ENCODE results near the gene GTF2A2.
A peak's percentile ranks its signal among the peaks of the same experiment; 100 is the strongest.
"Not testable (repeated sequence)": the region's sequence is repeated elsewhere in the genome, so short reads cannot be mapped to it uniquely, and the experiment has no call there.

Gene GTF2A2

DNA sequence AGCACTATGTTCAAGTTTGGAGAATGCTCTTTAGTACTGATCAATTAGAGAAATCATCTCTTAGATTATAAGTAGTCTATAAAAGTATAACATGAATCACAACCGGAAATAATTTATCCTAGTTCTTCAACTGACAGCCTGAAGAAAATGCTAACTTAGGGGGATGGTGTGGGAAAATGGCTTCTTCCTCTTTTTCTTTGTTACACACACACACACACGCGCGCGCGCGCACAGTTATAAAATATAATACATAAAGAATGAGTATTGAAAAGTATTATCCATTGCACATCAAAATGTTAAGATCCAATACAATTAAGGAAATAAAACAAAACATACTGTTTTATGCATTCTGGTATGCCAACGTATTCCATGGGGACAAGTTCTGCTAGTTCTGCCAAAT, 11.2 kb upstream of the GTF2A2 start:
- DNase-seq: no peak

GRCh38 chr15:59662260-59662659, 4.9 kb upstream of the GTF2A2 start:
- DNase-seq: no peak

- DNase-seq: no peak
Observed at GRCh38 chr15:59659366-59659765, 2.1 kb upstream of the GTF2A2 start.

DNA sequence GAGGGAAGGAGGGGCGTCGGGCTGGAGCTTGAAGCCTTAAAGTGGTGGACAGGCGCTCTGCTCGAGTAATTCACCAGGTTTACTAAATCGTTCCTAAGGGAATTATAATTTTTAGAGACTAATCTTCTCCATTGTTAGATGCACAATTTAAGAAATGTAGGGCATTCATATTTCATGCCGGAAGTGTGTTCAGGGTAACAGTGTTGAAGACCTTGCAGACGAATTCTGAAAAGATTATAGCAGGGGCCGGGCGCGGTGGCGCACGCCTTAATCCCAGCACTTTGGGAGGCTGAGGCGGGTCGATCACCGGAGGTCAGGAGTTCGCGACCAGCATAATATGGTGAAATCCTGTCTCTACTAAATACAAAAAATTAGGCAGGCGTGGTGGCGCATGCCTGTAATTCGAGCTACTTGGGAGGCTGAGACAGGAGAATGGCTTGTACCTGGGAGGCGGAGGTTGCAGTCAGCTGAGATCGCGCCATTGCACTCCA, 365 bp upstream of the GTF2A2 start:
- no peak for DNase-seq

GRCh38 chr15:59654046-59654445, 3.3 kb downstream of the GTF2A2 start:
- no peak for DNase-seq

DNA sequence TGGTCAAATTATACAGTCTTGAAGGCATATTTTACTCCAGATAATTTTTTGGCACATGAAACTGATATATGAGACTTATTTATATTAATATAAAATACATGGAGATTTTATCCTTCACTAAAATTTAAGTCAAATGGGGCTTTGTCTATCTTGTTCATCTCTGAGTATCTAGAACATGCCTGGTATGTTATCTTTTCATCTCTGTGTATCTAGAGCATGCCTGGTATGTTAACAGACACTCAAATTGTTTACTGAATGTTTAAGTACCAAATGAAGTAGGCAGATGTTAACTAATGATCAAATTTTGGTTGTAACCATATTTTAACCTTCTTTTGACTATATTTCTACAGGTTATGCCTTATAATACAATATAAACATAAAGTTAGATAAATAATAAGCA, 7.7 kb downstream of the GTF2A2 start:
- DNase-seq: no peak

GRCh38 chr15:59647085-59647484, 10.2 kb downstream of the GTF2A2 start:
- no peak for DNase-seq

GRCh38 chr15:59646277-59646676, 11.0 kb downstream of the GTF2A2 start:
- DNase-seq: no peak

GRCh38 chr15:59645812-59646211, 11.5 kb downstream of the GTF2A2 start:
- not testable (repeated sequence) for DNase-seq

DNA sequence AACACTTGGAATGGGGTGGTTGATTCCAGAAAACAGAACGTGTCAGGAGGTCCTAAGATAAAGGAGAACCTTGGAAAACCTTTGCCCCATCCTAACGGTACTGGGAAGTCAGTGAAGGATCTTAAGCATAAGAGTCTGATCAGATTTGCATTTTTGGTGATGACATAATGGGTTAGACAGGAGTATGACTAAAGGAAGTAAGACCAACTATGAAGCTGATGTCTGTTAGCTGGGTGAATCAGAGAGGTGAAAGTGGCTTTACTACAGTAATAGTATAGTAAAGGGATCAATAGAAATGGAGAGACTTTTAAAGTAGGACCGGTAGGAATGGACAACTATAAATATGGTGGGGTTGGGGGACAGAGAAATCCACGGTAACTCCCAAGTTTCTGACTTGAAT, 12.6 kb downstream of the GTF2A2 start:
- DNase-seq: no peak

DNA sequence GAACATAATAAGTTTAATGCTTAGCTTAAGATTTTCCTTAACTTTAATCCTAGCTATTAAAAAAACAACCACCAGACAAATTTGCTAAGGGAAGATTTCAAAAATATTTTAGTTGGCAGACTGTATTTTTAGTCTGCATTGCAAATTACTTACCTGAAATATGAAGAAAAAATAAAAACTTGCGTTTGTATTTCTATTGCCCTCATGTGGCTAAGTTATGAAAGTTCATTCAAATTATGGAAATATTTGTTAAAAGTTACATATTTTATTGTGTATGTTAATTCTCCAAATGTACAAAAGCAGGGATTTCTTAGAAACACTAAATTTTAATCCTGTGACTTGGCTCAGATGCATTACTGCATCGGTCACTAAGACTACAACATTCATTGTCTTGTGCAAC, 15.0 kb downstream of the GTF2A2 start:
- DNase-seq: no peak

DNA sequence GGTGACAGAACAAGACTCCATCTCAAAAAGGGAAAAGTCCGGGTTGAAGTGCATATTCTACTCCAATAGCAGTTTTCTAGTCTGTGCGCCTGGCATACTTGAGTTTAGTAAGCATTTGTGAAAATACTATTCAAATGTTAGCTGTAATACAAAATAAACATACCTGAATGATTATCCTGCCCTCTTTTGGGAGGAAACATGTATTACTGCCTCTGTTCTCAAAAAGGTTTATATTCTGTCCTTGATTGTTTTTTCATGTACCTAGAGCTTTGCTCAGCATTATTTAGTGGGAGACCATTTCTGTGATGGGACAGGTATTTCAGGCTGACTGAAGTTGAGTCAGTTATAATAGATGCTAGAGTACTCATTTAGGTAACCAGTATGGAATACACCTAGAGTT, 19.8 kb downstream of the GTF2A2 start:
- not testable (repeated sequence) for DNase-seq

- no peak for DNase-seq
Observed at GRCh38 chr15:59636184-59636583, 21.1 kb downstream of the GTF2A2 start.

DNA sequence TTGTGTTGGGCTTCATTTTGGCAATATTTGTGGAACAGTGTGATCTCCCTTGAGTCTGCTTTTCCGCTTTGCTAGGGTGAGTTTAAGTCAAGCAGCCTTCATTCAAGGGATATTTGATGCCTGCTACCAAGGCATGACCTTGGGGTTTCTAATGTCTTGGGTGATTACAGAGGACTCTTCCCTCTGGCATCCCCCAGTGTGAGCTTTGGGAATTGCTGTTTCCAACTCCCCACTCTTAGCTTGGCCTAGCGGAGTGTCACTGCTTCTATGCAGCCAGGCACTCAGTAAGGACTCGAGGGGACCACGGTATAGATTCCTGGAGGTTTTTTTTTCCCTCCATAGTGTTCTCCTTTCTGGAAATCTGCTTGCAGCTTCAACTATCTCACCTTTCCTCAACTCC, 24.6 kb downstream of the GTF2A2 start:
- DNase-seq: peak in 1 of 3 experiments; percentile 32

DNA sequence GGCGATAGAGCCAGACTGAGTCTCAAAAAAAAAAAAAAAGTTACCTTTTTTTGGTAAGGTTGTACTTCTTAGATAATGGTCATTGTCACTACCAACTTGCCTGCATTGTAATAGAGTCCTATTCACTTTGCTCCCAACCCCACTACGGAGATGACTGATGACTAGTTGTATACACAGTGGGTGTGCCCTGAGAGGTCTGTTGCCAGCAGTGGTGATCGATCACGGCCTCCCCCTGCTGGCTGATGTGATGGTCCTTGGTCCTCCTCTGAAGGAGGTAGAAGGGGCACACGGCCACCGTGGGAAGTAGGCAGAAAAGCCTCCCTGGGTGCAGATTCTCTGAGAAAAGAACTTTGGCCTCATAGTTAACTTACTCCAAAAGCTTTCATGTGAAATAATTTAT, 35.0 kb downstream of the GTF2A2 start:
- peak in 2 of 3 experiments; percentile 11 to 49 for DNase-seq

- DNase-seq: no peak
Observed at GRCh38 chr15:59618406-59618805, 38.9 kb downstream of the GTF2A2 start.

DNA sequence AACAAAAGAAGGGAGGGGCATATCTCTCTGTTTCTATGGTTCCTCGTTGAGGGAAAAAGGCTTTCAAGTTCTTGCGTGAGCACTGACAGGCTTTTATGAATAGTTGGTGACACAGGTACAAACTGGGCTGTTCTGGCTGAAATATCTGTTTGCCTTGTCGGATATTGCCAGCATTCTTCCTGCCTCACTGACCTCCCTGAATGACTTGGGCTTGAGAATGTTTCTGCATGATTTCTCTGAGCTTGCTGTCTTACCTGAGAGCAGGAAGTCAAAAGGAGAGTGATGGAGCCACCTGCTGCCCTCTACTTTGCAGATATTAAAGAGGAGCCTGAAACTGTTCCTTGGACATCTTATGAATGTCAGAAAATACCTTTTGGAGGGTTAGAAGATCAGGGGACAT, 40.9 kb downstream of the GTF2A2 start:
- DNase-seq: peak; percentile 32 to 61 (median 56)

GRCh38 chr15:59615661-59616060, 41.7 kb downstream of the GTF2A2 start:
- no peak for DNase-seq

GRCh38 chr15:59614153-59614552, 43.2 kb downstream of the GTF2A2 start:
- no peak for DNase-seq

DNA sequence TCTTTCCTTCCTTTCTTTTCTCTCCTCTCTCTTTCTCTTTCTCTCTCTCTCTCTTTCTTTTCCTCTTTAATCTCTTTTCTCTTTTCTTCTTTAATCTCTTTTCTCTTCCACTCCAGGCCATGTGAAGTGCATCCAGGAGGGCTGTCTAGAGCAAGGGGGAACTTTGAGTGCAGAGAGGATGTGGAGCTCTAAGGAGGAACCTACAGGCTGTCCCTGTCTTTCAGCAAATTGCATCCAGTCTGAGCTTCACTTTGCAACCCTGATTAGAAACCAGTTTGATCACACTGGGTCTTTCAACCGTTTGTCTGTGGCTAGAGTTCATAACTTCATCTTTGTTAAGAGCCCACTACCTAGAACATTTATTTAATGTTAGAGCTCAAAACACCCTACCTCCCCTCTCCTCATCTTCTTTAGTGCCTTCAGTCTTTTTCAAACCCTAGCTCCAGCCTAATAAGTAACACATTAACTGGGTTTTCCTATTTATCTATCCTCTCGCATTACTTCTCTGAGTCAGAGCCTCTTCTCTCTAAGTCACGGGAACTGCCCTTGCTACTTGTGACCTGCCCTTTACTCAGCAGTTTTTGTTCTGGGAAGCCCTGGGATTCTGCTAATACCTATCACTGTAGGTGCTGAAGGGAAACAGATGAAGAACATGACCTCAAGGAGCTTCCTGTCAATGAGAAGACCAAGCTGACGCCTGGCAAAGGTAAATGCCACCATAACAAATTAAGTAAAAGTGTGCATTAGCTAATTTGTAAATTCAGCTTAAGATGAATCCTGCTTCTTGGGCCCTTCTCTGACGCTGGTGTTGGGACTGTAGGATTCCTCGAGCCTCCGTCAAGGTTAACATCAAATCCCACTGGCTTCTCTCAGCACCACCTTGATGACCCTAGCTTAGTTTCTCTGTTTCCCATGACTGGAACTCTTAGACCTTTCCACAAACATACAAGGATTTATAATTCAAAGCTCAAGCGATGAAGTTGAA, 45.7 kb downstream of the GTF2A2 start, which contains the start of gene GCNT3:
TSS of gene GCNT3 (plus strand) at position 508 of the 985 bp plus-strand sequence. CDS start 6,456 bp downstream, outside the sequence.
- no peak for DNase-seq

GRCh38 chr15:59609730-59610712, 47.3 kb downstream of the GTF2A2 start:
- no peak for DNase-seq

DNA sequence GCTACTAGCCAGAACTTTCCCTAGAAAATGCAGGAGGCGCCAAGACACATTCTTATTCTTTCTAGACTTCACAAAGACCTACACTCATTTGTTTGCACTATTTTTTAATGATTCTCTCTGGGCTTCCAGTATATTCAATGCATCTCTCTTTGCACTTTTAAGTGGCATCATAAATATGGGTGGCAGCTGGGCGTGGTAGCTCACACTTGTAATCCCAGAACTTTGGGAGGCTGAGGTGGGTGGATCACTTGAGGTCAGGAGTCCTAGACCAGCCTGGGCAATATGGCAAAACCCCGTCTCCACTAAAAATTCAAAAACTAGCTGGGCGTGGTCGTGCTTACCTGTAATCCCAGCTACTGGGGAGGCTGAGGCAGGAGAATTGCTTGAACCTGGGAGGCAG, 51.3 kb downstream of the GTF2A2 start:
- DNase-seq: no peak

DNA sequence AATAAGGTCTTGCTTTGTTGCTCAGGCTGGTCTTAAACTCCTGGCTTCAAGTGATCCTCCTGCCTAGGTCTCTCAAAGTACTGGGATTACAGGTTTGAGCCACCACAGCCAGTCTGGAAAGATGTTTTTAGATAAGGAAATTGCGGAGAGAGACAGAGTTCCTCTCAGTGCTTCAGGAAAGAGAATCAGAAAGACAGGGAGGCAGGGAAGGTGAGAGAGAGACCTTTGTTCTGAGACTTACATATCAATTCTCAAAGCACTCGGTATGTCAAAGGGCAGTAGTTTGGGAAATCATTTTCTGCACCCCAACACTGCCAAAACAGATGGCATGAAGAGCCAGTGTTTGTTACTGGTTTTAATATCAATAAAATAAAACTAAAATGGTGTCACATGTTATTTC, 58.9 kb downstream of the GTF2A2 start:
- DNase-seq: no peak

All from NCI-H1417 (cell line).